HCT116 (cell line): ENCODE data around the gene DQX1. TPM values are rescaled to one million over a fixed set of nuclear protein-coding genes. Genes with fewer than 3 reads are reported as not detected.

ENCODE experiments used
- ATAC-seq: fragments of 200-7000 bp; cut with Tn5 transposase; 2 replicates; pipeline ENCODE4 v1.9.1; 2020; ENCODE audit warnings: mild to moderate bottlenecking, moderate library complexity
- BruUV-seq: library from RNA; stranded (reverse); fragments of 400-500 nt; replicated peaks from 2 replicates; lab custom pipeline; 2021; lab: Mats Ljungman, UMichigan
- CTCF ChIA-PET: fragments of 300-600 bp; sonication (Branson Sonifier 250); formaldehyde crosslinking; loops from one replicate; lab custom pipeline; 2021; ENCODE audit warnings: antibody characterized with exemption; lab: Charles Lee
- POLR2A ChIA-PET: fragments of 300-600, 350-600 bp; sonication (Branson Sonifier 250); formaldehyde crosslinking; loops from one replicate; lab custom pipeline; 2021; ENCODE audit warnings: antibody characterized with exemption; lab: Charles Lee
- RAD21 ChIA-PET, 2 experiments: fragments of 300-600 bp; sonication (Branson Sonifier 250); formaldehyde crosslinking; loops; one replicate each; lab custom pipeline; 2023; ENCODE audit warnings: low total read pairs in 2 of 2; ENCODE audit not compliant: uncharacterized antibody in 2 of 2, unreplicated experiment in 2 of 2, low non-redundant PET in 1 of 2; lab: Charles Lee
- DNase-seq: peaks from one replicate; pipeline ENCODE4 v3.0.0-alpha.2; 2010; ENCODE audit warnings: low read depth, low spot score
- H2AFZ ChIP-seq: fragments of 200-600 bp; shearing (Covaris generic), sonication (generic); 2 replicates; pipeline ENCODE4 v1.6.1; 2017; ENCODE audit warnings: low read depth, mixed run types, mixed read lengths, antibody characterized with exemption, low read length; ENCODE audit not compliant: poor library complexity, severe bottlenecking
- H3K27ac ChIP-seq: 2 replicates; pipeline ENCODE4 v1.5.1; 2012; ENCODE audit warnings: low read depth, low read length
- H3K27me3 ChIP-seq: fragments of 200-600 bp; sonication (generic); 2 replicates; pipeline ENCODE4 v1.6.1; 2016; ENCODE audit warnings: mixed run types, low read length, mixed read lengths; ENCODE audit not compliant: insufficient read depth
- H3K36me3 ChIP-seq, 2 experiments: fragments of 200-500 bp in 1 of 2; fragments of 200-600 bp in 1 of 2; sonication (Bioruptor generic) in 1 of 2; sonication (generic) in 1 of 2; 2 replicates each; pipeline versions ENCODE4 v1.5.1 to v1.6.1; 2014 to 2016; ENCODE audit warnings: low read length in 2 of 2, inconsistent platforms in 1 of 2, mixed read lengths in 1 of 2, mixed run types in 1 of 2; ENCODE audit not compliant: insufficient read depth in 2 of 2, control insufficient read depth in 1 of 2
- H3K4me1 ChIP-seq, 2 experiments: fragments of 200-600 bp in 1 of 2; sonication (generic) in 1 of 2; 2 replicates each; pipeline versions ENCODE4 v1.5.1 to v1.6.1; 2012 to 2017; ENCODE audit warnings: low read length in 2 of 2, inconsistent platforms in 1 of 2, mild to moderate bottlenecking in 1 of 2, mixed read lengths in 1 of 2, mixed run types in 1 of 2, moderate library complexity in 1 of 2; ENCODE audit not compliant: insufficient read depth in 2 of 2, control insufficient read depth in 1 of 2
- H3K4me2 ChIP-seq: fragments of 200-600 bp; sonication (generic); 2 replicates; pipeline ENCODE4 v1.6.1; 2017; ENCODE audit warnings: mixed run types, low read length, mixed read lengths
- H3K4me3 ChIP-seq, 2 experiments: fragments of 200-600 bp in 1 of 2; sonication (generic) in 1 of 2; replicated peaks in 1 of 2; 2 replicates each; pipeline ENCODE4 v1.5.1; 2011 to 2016; ENCODE audit warnings: low read length in 2 of 2, control low read depth in 1 of 2, low read depth in 1 of 2, mild to moderate bottlenecking in 1 of 2, mixed read lengths in 1 of 2, mixed run types in 1 of 2
- H3K79me2 ChIP-seq: fragments of 200-600 bp; sonication (generic); 2 replicates; pipeline ENCODE4 v1.6.1; 2017; ENCODE audit warnings: mild to moderate bottlenecking, mixed run types, low read length, moderate library complexity, mixed read lengths; ENCODE audit not compliant: insufficient read depth
- H3K9ac ChIP-seq: fragments of 200-600 bp; sonication (generic); 2 replicates; pipeline ENCODE4 v1.6.1; 2016; ENCODE audit warnings: low read length, mixed read lengths
- H3K9me2 ChIP-seq: fragments of 200-600 bp; sonication (generic), shearing (Covaris generic); 2 replicates; pipeline ENCODE4 v1.6.1; 2017; ENCODE audit warnings: mixed run types, mild to moderate bottlenecking, moderate library complexity; ENCODE audit not compliant: insufficient read depth
- H3K9me3 ChIP-seq, 2 experiments: fragments of 200-500 bp in 1 of 2; fragments of 200-600 bp in 1 of 2; sonication (Bioruptor generic) in 1 of 2; sonication (generic) in 1 of 2; 2 replicates each; pipeline ENCODE4 v1.6.1; 2014 to 2017; ENCODE audit warnings: low read length in 2 of 2, mixed read lengths in 2 of 2, inconsistent platforms in 1 of 2, low read depth in 1 of 2, mild to moderate bottlenecking in 1 of 2, mixed run types in 1 of 2, moderate library complexity in 1 of 2; ENCODE audit not compliant: control insufficient read depth in 1 of 2, insufficient read depth in 1 of 2
- H4K20me1 ChIP-seq: fragments of 200-600 bp; sonication (generic), shearing (Covaris generic); 2 replicates; pipeline ENCODE4 v1.6.1; 2017; ENCODE audit warnings: mixed run types, mild to moderate bottlenecking, moderate library complexity; ENCODE audit not compliant: insufficient read depth
- POLR2A ChIP-seq: IDR thresholded peaks from 2 replicates; pipeline ENCODE4 v1.7.0; 2011; ENCODE audit warnings: borderline replicate concordance; ENCODE audit not compliant: insufficient read depth, insufficient read length; ENCODE audit errors: extremely low read depth
- RAD21 ChIP-seq: IDR thresholded peaks from 2 replicates; pipeline ENCODE4 v1.6.1; 2012; ENCODE audit warnings: low read depth, mild to moderate bottlenecking
- SIN3A ChIP-seq: IDR thresholded peaks from 2 replicates; pipeline ENCODE4 v1.6.1; 2012; ENCODE audit warnings: low read depth
- SP1 ChIP-seq: IDR thresholded peaks from 2 replicates; pipeline ENCODE4 v1.6.1; 2012; ENCODE audit warnings: low read depth
- SRF ChIP-seq: IDR thresholded peaks from 2 replicates; pipeline ENCODE4 v1.6.1; 2012; ENCODE audit warnings: low read depth
- YY1 ChIP-seq: IDR thresholded peaks from 2 replicates; pipeline ENCODE4 v1.6.1; 2011; ENCODE audit warnings: low read length, low read depth, moderate library complexity, mild to moderate bottlenecking; ENCODE audit not compliant: insufficient replicate concordance; ENCODE audit errors: extremely low read depth
- ZFX ChIP-seq: fragments of 450-650 bp; IDR thresholded peaks from 2 replicates; pipeline ENCODE4 v1.6.1; 2017
- intact Hi-C: fragments of 100-400 bp; cut with micrococcal nuclease; formaldehyde crosslinking; loops from 2 replicates; pipeline ENCODE4 v1.10.0; 2022
- total RNA-seq: library from RNA; stranded (reverse); gene quantifications from one replicate; pipeline ENCODE4 v1.2.1, GENCODE V29; 2021; ENCODE audit not compliant: unreplicated experiment
- TF ChIP-seq, protein P1 (sequence below): IDR thresholded peaks from 2 replicates; pipeline ENCODE4 v1.6.1; 2012
- TF ChIP-seq, protein P2 (sequence below): IDR thresholded peaks from 2 replicates; pipeline ENCODE4 v1.6.1; 2012; ENCODE audit warnings: low read depth

DQX1 gene
- total RNA-seq, 1 experiment from 2014 or later, result 0.98 TPM

DNA sequence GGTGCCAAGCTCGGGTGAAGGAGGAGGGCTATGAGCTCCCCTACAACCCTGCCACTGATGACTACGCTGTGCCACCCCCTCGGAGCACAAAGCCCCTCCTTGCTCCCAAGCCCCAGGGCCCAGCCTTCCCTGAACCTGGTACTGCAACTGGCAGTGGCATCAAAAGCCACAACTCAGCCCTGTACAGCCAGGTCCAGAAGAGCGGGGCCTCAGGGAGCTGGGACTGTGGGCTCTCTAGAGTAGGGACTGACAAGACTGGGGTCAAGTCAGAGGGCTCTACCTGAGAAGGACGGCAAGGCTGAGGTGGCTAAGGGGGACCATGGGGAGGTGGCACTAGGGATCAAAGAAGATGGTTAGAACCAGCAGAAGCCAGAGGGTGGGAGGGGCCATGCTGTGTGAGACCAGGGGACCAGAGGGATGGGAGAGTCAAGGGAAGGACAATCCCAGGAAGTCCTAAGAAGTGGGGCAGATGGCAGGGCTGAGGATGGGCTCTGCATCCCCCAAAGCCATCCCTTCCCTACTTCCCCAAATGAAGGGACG lies 30.9 kb upstream of the DQX1 start:
- no TSS peak for BruUV-seq
- CTCF ChIA-PET, result no interaction called here
- RAD21 ChIA-PET, result no interaction called here
- no peak for TF ChIP-seq RAD21
- H3K4me2 ChIP-seq, result no peak overlapping the region
- H3K9me2 ChIP-seq, result no peaks in the 10 kb centered on the region
- no peak overlapping the region for H2AFZ ChIP-seq
- POLR2A ChIA-PET, result no interaction called here
- no peaks in the 10 kb centered on the region for H3K9me3 ChIP-seq
- H3K27ac ChIP-seq, result no peak overlapping the region
- H3K9ac ChIP-seq, result no peak overlapping the region
- no peak overlapping the region for H3K4me3 ChIP-seq
- intact Hi-C loops, result no loop called here
- H3K79me2 ChIP-seq, result peaks cover 8% of the 10 kb centered on the region; the same call in 1 of the 2 replicates
- ATAC-seq (no peak), DNase-seq (no peak)
- H3K4me1 ChIP-seq, result peaks cover 10 to 38% of the 10 kb centered on the region in 2 experiments; a peak in 3 of 4 replicates
- H4K20me1 ChIP-seq, result no peaks in the 10 kb centered on the region
- peaks cover 7 to 9% of the 10 kb centered on the region in 2 experiments; a peak in 3 of 4 replicates for H3K36me3 ChIP-seq
- H3K27me3 ChIP-seq, result no peaks in the 10 kb centered on the region

DNA sequence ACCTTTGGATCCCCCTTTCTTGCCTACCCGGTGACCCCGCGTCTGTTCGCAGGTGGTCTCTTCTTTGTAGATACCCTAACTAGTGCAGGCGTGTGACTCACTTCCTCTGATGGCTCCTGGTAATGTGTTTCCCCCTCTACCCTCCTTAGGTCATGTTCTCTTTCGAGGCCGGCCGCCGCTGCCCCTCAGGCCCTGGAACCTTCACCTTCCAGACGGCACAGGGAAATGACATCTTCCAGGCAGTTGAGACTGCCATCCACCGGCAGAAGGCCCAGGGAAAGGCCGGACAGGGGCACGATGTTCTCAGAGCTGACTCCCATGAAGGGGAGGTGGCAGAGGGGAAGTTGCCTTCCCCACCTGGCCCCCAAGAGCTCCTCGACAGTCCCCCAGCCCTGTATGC lies 30.1 kb upstream of the DQX1 start:
- H4K20me1 ChIP-seq, result no peaks in the 10 kb centered on the region
- DNase-seq (no peak), ATAC-seq (no peak)
- TF ChIP-seq SIN3A, result no peak
- TF ChIP-seq, protein P1, sequence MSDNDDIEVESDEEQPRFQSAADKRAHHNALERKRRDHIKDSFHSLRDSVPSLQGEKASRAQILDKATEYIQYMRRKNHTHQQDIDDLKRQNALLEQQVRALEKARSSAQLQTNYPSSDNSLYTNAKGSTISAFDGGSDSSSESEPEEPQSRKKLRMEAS, result no peak
- TF ChIP-seq SRF, result no peak
- TF ChIP-seq POLR2A, result no peak
- TF ChIP-seq, protein P2, sequence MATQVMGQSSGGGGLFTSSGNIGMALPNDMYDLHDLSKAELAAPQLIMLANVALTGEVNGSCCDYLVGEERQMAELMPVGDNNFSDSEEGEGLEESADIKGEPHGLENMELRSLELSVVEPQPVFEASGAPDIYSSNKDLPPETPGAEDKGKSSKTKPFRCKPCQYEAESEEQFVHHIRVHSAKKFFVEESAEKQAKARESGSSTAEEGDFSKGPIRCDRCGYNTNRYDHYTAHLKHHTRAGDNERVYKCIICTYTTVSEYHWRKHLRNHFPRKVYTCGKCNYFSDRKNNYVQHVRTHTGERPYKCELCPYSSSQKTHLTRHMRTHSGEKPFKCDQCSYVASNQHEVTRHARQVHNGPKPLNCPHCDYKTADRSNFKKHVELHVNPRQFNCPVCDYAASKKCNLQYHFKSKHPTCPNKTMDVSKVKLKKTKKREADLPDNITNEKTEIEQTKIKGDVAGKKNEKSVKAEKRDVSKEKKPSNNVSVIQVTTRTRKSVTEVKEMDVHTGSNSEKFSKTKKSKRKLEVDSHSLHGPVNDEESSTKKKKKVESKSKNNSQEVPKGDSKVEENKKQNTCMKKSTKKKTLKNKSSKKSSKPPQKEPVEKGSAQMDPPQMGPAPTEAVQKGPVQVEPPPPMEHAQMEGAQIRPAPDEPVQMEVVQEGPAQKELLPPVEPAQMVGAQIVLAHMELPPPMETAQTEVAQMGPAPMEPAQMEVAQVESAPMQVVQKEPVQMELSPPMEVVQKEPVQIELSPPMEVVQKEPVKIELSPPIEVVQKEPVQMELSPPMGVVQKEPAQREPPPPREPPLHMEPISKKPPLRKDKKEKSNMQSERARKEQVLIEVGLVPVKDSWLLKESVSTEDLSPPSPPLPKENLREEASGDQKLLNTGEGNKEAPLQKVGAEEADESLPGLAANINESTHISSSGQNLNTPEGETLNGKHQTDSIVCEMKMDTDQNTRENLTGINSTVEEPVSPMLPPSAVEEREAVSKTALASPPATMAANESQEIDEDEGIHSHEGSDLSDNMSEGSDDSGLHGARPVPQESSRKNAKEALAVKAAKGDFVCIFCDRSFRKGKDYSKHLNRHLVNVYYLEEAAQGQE, result no peak
- TF ChIP-seq YY1, result no peak
- TF ChIP-seq ZFX, result no peak
- no peak for TF ChIP-seq SP1
- BruUV-seq, result no TSS peak
- ChIA-PET RAD21 (no interaction called here), POLR2A (interaction anchor here (0.6 kb wide), 1 partner anchor 104 kb away, joined by 3 read pairs; no protein-coding TSS in a partner anchor), CTCF (no interaction called here)
- peaks cover 8% of the 10 kb centered on the region; the same call in 1 of the 2 replicates for H3K79me2 ChIP-seq
- H3K9me3 ChIP-seq, result no peaks in the 10 kb centered on the region
- intact Hi-C loops, result no loop called here
- H3K27me3 ChIP-seq, result no peaks in the 10 kb centered on the region
- peaks cover 7 to 9% of the 10 kb centered on the region in 2 experiments; a peak in 3 of 4 replicates for H3K36me3 ChIP-seq
- H3K4me2 ChIP-seq, result peak overlapping the region; percentile 95
- no peak overlapping the region for H3K9ac ChIP-seq
- H3K27ac ChIP-seq, result no peak overlapping the region
- peaks cover 10 to 38% of the 10 kb centered on the region in 2 experiments; a peak in 3 of 4 replicates for H3K4me1 ChIP-seq
- no peak overlapping the region for H3K4me3 ChIP-seq
- H2AFZ ChIP-seq, result no peak overlapping the region
- no peaks in the 10 kb centered on the region for H3K9me2 ChIP-seq
